OCI-LY7 (cell line): ENCODE measurements around the gene SAP30BP. TPM values are rescaled to one million over a fixed set of nuclear protein-coding genes. Genes with fewer than 3 reads are reported as not detected.

Source experiments
- BruUV-seq: library from RNA; stranded (reverse); fragments of 400-500 nt; replicated peaks from 2 replicates; lab custom pipeline; 2021; lab: Mats Ljungman, UMichigan
- CTCF ChIA-PET: fragments of 300-600 bp; sonication (Branson Sonifier 250); formaldehyde crosslinking; loops from one replicate; lab custom pipeline; 2022; ENCODE audit warnings: antibody characterized with exemption; ENCODE audit not compliant: unreplicated experiment; lab: Charles Lee
- POLR2A ChIA-PET: fragments of 300-600 bp; sonication (Branson Sonifier 250); formaldehyde crosslinking; loops from one replicate; lab custom pipeline; 2022; ENCODE audit warnings: antibody characterized with exemption; lab: Charles Lee
- DNase-seq: peaks from one replicate; pipeline ENCODE4 v3.0.0-alpha.2; 2015; ENCODE audit warnings: low spot score
- H2AFZ ChIP-seq: fragments of 200-600 bp; sonication (generic), shearing (Covaris generic); 2 replicates; pipeline ENCODE4 v1.6.1; 2014; ENCODE audit warnings: mild to moderate bottlenecking, antibody characterized with exemption, low read length, moderate library complexity
- H3K27ac ChIP-seq: fragments of 200-600 bp; sonication (generic); 2 replicates; pipeline ENCODE4 v1.5.1; 2014; ENCODE audit warnings: mixed run types, low read depth, mild to moderate bottlenecking, moderate library complexity, low read length, inconsistent platforms; ENCODE audit not compliant: poor library complexity, severe bottlenecking
- H3K36me3 ChIP-seq: fragments of 200-600 bp; sonication (generic); 2 replicates; pipeline ENCODE4 v1.6.1; 2014; ENCODE audit warnings: mild to moderate bottlenecking, antibody characterized with exemption, low read length, moderate library complexity, mixed read lengths; ENCODE audit not compliant: insufficient read depth
- H3K4me1 ChIP-seq: fragments of 200-600 bp; sonication (generic); 2 replicates; pipeline ENCODE4 v1.5.1; 2014; ENCODE audit warnings: mild to moderate bottlenecking, low read length; ENCODE audit not compliant: insufficient read depth, poor library complexity, severe bottlenecking
- H3K4me2 ChIP-seq: fragments of 200-600 bp; sonication (generic); 2 replicates; pipeline ENCODE4 v1.6.1; 2014; ENCODE audit warnings: mild to moderate bottlenecking, low read length
- H3K4me3 ChIP-seq: fragments of 200-600 bp; sonication (generic); 2 replicates; pipeline ENCODE4 v1.5.1; 2014; ENCODE audit warnings: mild to moderate bottlenecking, low read depth, low read length; ENCODE audit not compliant: poor library complexity, severe bottlenecking
- H3K79me2 ChIP-seq: fragments of 200-600 bp; sonication (generic); 2 replicates; pipeline ENCODE4 v1.6.1; 2016; ENCODE audit warnings: low read depth, mild to moderate bottlenecking, low read length, moderate library complexity, mixed read lengths; ENCODE audit not compliant: insufficient read depth
- H3K9me2 ChIP-seq: fragments of 200-600 bp; sonication (generic); 2 replicates; pipeline ENCODE4 v1.6.1; 2016; ENCODE audit warnings: mild to moderate bottlenecking, low read length, mixed read lengths; ENCODE audit not compliant: insufficient read depth
- H3K9me3 ChIP-seq: fragments of 200-600 bp; sonication (generic); 2 replicates; pipeline ENCODE4 v1.6.1; 2014; ENCODE audit warnings: mild to moderate bottlenecking, mixed run types, low read length, mixed read lengths
- H4K20me1 ChIP-seq: fragments of 200-600 bp; sonication (generic); 2 replicates; pipeline ENCODE4 v1.6.1; 2014; ENCODE audit warnings: mild to moderate bottlenecking, antibody characterized with exemption, low read length, moderate library complexity, mixed read lengths; ENCODE audit not compliant: insufficient read depth
- CTCF ChIP-seq: fragments of 200-600 bp; sonication (generic); conservative IDR thresholded peaks from 2 replicates; pipeline ENCODE4 v1.5.1; 2014; ENCODE audit warnings: mild to moderate bottlenecking, antibody characterized with exemption, low read length, moderate library complexity, mixed read lengths
- EZH2phosphoT487 ChIP-seq: fragments of 200-600 bp; sonication (generic); IDR thresholded peaks from 2 replicates; pipeline ENCODE4 v1.6.1; 2018; ENCODE audit warnings: low read depth, borderline replicate concordance, mild to moderate bottlenecking, mixed run types, antibody characterized with exemption, low read length, moderate library complexity, mixed read lengths
- intact Hi-C: fragments of 100-400 bp; cut with micrococcal nuclease; formaldehyde crosslinking; loops from one replicate; pipeline ENCODE4 v1.10.0; 2022; ENCODE audit not compliant: unreplicated experiment
- total RNA-seq, 2 experiments: library from RNA; depleted of rRNA in 1 of 2; stranded (reverse); fragments of >200 nt in 1 of 2; shearing (Covaris generic) in 1 of 2; gene quantifications; 2 replicates each; pipeline ENCODE4 v1.2.3, GENCODE V29; 2014 to 2022

The SAP30BP gene
- total RNA-seq, 2 experiments from 2014 or later: 127 to 187 TPM

GRCh38 chr17:75652341-75652740 is 14.8 kb upstream of the SAP30BP start:
- Histone ChIP-seq H3K4me2 (no peak overlapping the region), H3K4me1 (peaks cover 32% of the 10 kb centered on the region), H3K9me2 (no peaks in the 10 kb centered on the region), H2AFZ (no peak overlapping the region), H3K4me3 (no peak overlapping the region), H3K9me3 (no peaks in the 10 kb centered on the region), H4K20me1 (no peaks in the 10 kb centered on the region), H3K36me3 (peaks cover 92% of the 10 kb centered on the region), H3K27ac (peak overlapping the region; percentile 14), H3K79me2 (no peaks in the 10 kb centered on the region)
- DNase-seq: no peak
- no TSS peak for BruUV-seq
- CTCF ChIA-PET: interaction anchor here (3.8 kb wide), 1 partner anchor 19 kb away, joined by 19 read pairs; the partner anchor contains the start of gene SMIM5
- POLR2A ChIA-PET: interaction anchor here (1.2 kb wide), 1 partner anchor 19 kb away, joined by 4 read pairs; no protein-coding TSS in a partner anchor
- intact Hi-C loops: no loop called here
- TF ChIP-seq CTCF: no peak
- TF ChIP-seq EZH2phosphoT487: no peak

- Histone ChIP-seq H3K79me2 (no peaks in the 10 kb centered on the region), H3K27ac (peak overlapping the region; percentile 14), H3K36me3 (peaks cover 92% of the 10 kb centered on the region), H3K4me2 (no peak overlapping the region), H2AFZ (no peak overlapping the region), H3K4me1 (peaks cover 33% of the 10 kb centered on the region), H3K9me2 (no peaks in the 10 kb centered on the region), H3K9me3 (no peaks in the 10 kb centered on the region), H4K20me1 (no peaks in the 10 kb centered on the region), H3K4me3 (no peak overlapping the region)
- ChIA-PET CTCF (interaction anchor here (1.4 to 3.8 kb wide), 2 partner anchors 10 to 20 kb away, joined by 3 to 19 read pairs; partner anchors contain the start of gene SMIM5), POLR2A (interaction anchor here (1.2 to 1.8 kb wide), 2 partner anchors 18 to 36 kb away, joined by 4 to 11 read pairs; no protein-coding TSS in a partner anchor)
- TF ChIP-seq EZH2phosphoT487 (no peak), CTCF (peak; percentile 97)
- intact Hi-C loops: loop anchor here (1.0 kb wide), 2 partner anchors 20 to 52 kb away; partner anchors contain the start of gene SMIM5
- BruUV-seq: no TSS peak
- DNase-seq: peak; percentile 75
Measured at GRCh38 chr17:75652934-75653549, 14.1 kb upstream of the SAP30BP start.

- CTCF ChIA-PET: interaction anchor here (0.6 to 3.8 kb wide), 7 partner anchors 9 to 99 kb away, joined by 3 to 19 read pairs (median 3); partner anchors contain the start of gene SMIM5
- Histone ChIP-seq H3K79me2 (no peaks in the 10 kb centered on the region), H3K27ac (peak overlapping the region; percentile 36), H3K4me3 (no peak overlapping the region), H4K20me1 (no peaks in the 10 kb centered on the region), H3K4me1 (peaks cover 40% of the 10 kb centered on the region), H3K4me2 (peak overlapping the region; percentile 31), H3K9me3 (no peaks in the 10 kb centered on the region), H3K9me2 (no peaks in the 10 kb centered on the region), H3K36me3 (peaks cover 90% of the 10 kb centered on the region), H2AFZ (no peak overlapping the region)
- POLR2A ChIA-PET: interaction anchor here (1.2 to 1.8 kb wide), 3 partner anchors 8 to 35 kb away, joined by 3 to 11 read pairs (median 6); no protein-coding TSS in a partner anchor
- TF ChIP-seq CTCF (peak; percentile 56), EZH2phosphoT487 (no peak)
- intact Hi-C loops: no loop called here
- no peak for DNase-seq
- no TSS peak for BruUV-seq
Measured at GRCh38 chr17:75654176-75654575, 13.0 kb upstream of the SAP30BP start.
